Fibroblast of mammary gland (primary cell): Measurements from ENCODE around the gene MTRR.

Source experiments
- DNase-seq: peaks from one replicate; pipeline ENCODE4 v3.0.0-alpha.2; 2010; ENCODE audit warnings: low read depth
- H3K4me3 ChIP-seq: 2 replicates; pipeline ENCODE4 v1.5.1; 2011; ENCODE audit warnings: low read depth, mild to moderate bottlenecking, low read length, moderate library complexity; ENCODE audit not compliant: control insufficient read depth
- CTCF ChIP-seq: conservative IDR thresholded peaks from 2 replicates; pipeline ENCODE4 v1.5.1; 2011; ENCODE audit warnings: low read depth, low read length, inconsistent platforms; ENCODE audit not compliant: control insufficient read depth, insufficient read depth

MTRR gene

GRCh38 chr5:7930011-7930410 is 61.1 kb downstream of the MTRR start:
- no peak for DNase-seq
- H3K4me3 ChIP-seq: no peak overlapping the region
- no peak for TF ChIP-seq CTCF

- H3K4me3 ChIP-seq: no peak overlapping the region
- DNase-seq: no peak
- TF ChIP-seq CTCF: no peak
Measured at GRCh38 chr5:7941692-7942091, 72.7 kb downstream of the MTRR start.

- H3K4me3 ChIP-seq: no peak overlapping the region
- no peak for DNase-seq
- no peak for TF ChIP-seq CTCF
Measured at GRCh38 chr5:7947301-7947700, 78.4 kb downstream of the MTRR start.
